ENCODE data around the gene ZNF584.

DNA sequence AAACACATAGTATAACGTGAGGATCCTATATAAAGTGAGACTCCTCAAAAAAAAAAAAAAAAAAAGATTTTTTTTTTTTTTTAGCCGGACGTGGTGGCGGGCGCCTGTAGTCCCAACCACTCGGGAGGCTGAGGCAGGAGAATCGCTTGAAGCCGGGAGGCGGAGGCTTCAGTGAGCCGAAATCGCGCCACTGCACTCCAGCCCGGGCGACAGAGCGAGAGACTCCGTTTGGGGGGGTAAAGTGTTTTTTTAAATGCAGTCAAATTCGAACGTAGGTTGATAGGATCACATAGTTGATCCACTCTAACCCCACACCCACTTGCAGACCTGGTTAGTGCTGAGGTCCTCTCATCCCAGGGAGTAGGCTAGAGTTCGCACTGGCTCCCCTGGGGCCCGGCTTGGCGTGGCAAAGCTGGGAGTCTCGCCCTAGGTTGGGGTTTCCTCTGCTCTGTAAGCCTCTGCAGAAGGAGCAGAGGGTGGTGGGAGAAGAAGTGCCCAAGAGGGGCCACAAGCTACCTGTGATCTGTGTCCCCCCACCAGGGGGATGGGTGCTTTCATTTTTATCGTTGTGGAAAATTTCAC, 6.5 kb upstream of the ZNF584 start:
- TF ChIP-seq POLR2AphosphoS5 (IDR thresholded peaks at IDR 0.05; ENCODE audit: borderline replicate concordance, low read depth, low read length) = no peak
- TF ChIP-seq EZH2 (IDR thresholded peaks at IDR 0.05) = no peak
- no peak for TF ChIP-seq FOXP2 (optimal IDR thresholded peaks at IDR 0.05; ENCODE audit: control extremely low read depth, extremely low read length, insufficient read depth)

All from SK-N-MC (cell line).